ENCODE results near the gene RFLNA. TPM values are rescaled to one million over a fixed set of nuclear protein-coding genes. Genes with fewer than 3 reads are reported as not detected.

Gene RFLNA
- polyA plus RNA-seq, 1 donor, result 6.1 TPM

GRCh38 chr12:124358572-124358971 is 63.7 kb downstream of the RFLNA start:
- DNase-seq (ENCODE audit: low read depth), result no peak

DNA sequence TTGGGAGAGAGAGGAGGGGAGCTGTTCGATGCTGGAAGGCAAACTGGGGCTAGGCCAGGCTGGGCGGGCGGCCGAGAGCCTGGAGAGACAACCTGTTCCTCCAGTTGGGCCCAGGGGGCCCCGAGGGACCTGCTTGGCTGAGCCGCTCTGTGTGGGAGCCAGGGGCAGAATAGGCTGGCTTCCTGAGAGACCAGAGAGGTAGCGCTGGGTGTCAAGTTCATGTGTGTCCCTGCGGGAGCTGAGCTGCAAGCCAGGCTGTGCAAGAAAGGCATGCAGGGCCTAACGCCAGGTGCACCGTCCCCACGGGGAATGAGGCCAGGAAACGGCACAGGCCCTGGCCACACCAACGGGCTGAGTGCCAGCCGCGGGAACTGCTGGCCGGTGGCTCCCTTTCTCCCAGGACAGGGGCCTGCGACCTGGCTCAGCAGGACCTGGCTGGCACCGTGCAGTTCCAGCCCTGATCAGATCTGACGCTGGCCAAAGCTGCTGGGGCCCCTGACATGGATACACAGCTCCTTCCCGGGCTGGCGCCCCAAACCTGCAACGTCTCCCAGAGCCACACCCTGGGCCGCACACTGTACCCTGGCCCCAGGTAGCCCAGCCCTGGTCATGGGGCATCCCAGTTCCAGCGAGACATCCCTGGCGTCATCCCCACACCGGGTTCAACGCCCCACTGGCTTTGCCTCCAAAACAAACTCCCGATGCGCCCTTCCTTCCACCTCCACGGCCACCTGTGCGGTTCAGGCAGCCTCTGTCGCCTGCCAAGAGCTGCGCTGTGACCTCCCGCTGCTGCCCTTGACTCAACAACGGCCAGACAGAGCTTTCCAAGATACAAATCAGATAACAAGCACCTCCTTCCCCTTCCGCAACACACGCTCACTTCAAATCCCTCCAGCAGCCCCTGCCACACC is 65.0 kb downstream of the RFLNA start:
- DNase-seq (ENCODE audit: low read depth), result no peak

DNA sequence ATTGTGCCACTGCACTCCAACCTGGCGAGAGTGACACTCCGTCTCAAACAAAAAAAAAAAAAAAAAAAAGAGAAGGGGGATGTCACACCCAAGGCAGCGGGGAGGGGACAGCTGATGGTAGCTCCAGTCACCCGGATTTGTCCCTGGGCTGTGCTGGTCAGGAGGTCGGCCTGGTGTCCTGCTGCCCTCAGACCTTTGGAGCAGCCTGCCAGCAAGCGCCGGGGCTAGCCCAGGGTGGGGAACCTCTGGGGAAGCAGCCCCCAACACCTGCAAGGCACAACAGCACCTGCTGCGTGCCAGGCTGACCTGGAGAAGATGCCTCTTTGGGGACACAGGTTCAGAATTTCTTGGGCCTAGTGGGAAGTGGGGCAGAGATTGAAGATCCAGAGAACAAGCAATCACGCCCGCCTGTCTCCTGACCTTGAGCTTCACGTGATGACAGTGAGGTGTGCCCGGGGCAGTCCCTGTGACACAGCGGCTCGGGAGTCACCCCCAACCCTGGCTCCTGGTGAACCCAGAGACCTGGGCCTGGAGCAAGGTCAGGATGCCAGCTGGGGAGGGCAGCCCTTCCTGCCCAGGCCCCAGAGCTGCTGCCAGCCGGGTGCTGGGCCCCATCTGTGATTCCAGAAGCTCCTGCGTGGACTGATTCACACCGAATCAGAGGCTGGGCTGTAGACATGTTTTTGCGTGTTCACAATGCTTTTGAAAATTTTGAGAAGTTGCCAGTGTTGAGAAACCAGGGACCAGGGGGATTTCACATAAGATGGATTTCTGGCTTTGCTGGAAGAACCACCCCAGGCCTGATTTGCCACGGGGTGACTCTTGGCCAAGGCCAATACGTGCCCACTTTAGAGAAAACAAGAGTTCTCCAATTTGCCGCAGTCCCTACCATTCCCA is 66.4 kb downstream of the RFLNA start:
- DNase-seq (ENCODE audit: low read depth), result no peak

GRCh38 chr12:124361996-124362395 is 67.1 kb downstream of the RFLNA start:
- DNase-seq (ENCODE audit: low read depth), result no peak

GRCh38 chr12:124363353-124363965 is 68.6 kb downstream of the RFLNA start:
- no peak for DNase-seq (ENCODE audit: low read depth)

DNA sequence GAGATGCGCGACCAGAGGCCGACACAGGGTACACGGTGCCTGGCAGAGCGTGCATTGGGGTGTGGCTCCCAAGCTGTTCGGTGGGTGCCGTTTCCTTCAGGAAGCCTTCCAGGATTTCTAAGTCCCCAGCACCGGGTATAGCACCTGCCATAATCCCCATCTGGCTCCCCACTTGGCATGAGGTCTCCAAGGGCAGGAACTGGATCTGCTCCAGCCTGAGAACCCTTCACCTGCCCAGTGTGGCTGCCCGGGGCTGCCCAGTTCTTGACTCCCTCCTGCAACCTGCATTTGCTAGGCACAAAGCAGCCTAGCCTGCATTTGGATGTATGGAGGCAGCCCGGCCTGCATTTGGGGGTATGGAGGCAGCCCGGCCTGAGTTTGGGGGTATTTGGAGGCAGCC is 69.7 kb downstream of the RFLNA start:
- DNase-seq (ENCODE audit: low read depth), result no peak

All from forelimb muscle (tissue), 1 donor.